Kidney glomerular epithelial cell (primary cell): ENCODE results near the gene LOXL3.

Experiments
- DNase-seq: peaks from one replicate; lab custom pipeline; 2025; lab: John Stamatoyannopoulos, UW

Gene LOXL3

DNA sequence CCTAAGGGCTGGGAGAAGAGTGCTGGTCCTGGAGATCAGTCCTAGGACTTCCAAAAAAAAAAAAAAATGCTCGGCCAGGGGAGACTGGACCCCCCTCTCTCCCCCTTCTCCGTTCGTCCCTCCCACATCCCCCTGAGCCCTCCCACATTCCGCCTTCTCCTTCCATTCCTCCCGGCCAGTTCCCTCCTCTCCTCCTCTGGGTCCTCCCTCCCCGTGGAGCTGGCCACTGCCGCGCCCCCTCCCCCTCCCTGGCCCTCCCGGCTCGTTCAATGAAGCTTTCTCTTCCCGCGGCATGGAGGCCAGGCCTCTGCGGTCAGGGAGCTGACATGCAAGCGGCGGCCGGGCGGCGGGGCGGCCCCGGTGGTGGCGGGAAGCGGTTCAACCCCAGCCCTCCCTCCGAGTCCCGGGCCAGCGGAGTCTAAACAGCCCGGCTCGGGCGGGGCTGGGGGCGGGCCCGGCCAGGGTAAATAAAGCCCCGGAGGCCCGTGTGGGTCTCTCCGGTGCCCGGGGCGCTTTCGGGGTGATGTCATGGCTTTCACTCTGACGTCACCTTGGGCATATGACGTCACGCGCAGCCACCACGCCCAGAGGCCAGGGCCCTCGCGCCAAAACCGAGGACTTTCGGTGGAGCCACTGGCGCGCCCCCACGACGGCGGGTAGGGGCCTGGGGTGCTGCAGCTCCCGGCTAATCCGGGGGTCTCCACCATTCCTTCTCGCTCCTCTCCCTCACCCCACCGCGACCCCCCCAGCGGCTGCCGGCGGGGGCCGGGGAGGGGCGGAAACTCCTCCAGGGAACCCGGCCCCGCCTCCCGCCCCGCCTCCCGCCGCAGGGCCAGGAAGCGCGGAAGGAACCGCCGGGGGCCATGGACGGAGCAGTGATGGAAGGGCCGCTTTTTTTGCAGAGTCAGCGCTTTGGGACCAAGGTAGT lies at the start of gene LOXL3, which contains the start of gene DOK1:
Gene LOXL3, minus strand, starts transcription at position 51 of the 928 bp plus-strand sequence. CDS start 1,308 bp downstream, outside the sequence.
Gene DOK1, plus strand, starts transcription at position 829 of the 928 bp plus-strand sequence. Its CDS starts 35 bp downstream, at position 864.
- peak; percentile 74 for DNase-seq

- peak; percentile 47 for DNase-seq
Measured at GRCh38 chr2:74602586-74603281, 49.0 kb upstream of the LOXL3 start.

DNA sequence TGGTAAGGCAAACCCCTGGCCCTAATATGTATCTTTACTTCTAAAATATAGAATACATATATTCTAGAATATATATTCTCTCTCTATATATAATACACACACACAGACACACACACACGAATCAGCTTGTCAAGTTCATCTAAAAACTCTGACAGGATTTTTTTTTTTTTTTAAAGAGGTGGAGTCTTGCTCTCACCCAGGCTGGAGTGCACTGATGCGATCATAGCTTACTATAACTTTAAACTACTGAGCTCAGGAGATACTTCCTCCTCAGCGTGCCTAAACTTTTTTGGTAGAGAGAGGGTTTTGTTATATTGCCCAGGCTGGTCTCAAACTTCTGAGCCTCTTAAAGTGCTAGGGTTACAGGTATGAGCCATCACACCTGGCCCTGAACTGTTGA lies 45.9 kb upstream of the LOXL3 start:
- DNase-seq: no peak

- DNase-seq: no peak
Measured at GRCh38 chr2:74597410-74597809, 43.7 kb upstream of the LOXL3 start.

- no peak for DNase-seq
Measured at GRCh38 chr2:74596584-74596983, 42.8 kb upstream of the LOXL3 start.

DNA sequence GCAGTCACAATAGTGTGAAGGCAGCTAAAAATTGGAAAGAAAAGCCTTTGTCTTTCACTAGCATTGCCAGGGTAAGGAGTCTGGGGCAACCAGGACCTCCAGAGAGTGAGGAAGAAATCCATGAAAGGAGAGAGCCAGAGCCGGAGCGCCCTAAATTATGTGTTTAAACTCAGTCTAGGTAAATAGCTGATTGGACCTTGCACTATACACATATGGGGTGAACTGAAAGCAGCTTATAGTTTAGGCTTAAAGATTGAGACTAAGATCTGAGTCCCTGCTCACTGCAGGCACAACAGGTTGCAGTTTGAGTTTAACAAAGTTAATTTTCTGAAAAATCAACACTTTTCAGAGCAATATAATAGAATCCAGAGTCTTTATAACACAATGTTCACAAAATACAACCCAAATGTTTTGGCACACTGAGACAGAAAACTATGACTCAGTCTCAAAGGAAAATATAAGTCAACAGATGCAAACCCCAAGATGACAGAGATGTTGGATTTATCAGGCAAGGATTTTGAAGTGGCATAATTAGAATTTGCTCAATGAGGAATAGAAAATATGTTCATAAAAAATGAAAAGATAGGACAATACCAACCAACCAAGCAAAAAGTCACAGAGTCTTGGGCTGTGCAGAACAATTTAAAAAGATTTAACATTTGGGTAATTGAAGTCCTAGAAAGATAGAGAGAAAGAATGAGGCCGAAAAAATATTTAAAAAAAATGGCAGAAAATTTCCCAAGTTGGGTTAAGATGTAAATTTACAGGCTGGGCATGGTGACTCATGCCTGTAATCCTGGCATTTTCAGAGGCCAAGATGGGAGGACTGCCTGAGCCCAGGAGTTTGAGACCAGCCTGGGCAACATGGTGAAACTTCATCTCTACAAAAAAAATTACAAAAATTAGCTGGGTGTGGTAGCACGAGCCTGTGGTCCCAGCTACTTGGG lies 40.4 kb upstream of the LOXL3 start:
- DNase-seq: no peak

DNA sequence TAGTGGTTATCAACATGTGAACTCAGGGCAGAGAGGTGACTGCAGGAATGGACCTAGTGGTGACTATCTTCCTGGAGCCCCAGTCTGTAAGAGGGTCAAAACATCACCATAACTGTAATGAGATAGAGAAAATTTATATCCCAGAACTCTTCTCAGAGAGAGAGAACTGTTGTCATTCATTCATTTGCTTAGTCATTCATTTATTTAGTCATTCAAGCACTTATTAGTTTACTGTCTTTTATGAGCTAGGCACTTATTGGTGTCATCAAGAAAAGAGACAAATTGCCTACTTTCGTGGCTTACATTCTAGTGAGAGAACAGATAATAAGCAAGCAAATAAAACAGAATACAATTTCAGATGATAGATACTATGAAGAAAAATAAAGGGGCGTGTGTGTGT lies 34.9 kb upstream of the LOXL3 start:
- no peak for DNase-seq

- DNase-seq: peak; percentile 63
Measured at GRCh38 chr2:74587664-74588277, 34.0 kb upstream of the LOXL3 start.

DNA sequence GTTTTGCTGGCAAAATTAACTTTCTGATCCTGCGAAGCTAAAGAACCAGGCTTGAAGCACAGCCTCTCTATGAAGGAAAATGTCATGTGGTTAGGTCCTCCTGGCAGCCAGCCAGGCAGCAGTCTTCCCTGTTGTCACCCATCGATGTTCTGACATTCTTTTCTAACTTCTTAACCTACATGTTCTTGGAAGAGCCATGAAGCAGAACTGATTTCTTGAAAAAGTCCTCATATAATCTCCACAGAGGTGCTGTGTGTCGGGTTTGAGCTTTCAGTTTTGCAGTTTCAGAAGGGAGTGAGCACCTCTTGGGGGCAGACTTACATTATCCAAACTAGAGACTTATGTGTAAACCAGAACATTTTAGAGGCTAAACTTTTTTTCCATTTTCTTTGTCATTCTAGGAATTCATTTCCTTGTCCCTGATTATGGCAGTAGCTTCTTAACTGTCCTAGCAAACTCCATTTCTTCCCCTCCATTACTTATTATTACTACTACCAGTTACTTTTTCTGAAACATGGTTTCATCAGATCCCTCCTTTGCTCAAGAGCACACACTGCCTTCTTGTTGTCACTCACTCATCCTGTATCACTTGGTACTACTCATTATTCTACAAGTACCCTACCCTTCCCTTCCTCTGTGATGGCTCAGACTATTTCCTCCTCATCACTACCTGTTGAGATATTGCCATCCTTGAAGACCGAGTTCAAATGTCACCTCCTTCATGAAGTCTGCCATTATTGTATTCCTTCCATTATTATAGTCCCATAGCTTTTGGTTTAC lies 31.9 kb upstream of the LOXL3 start:
- DNase-seq: no peak

GRCh38 chr2:74584088-74584645 lies 30.4 kb upstream of the LOXL3 start:
- peak; percentile 8 for DNase-seq

- peak; percentile 30 for DNase-seq
Measured at GRCh38 chr2:74583504-74583903, 29.8 kb upstream of the LOXL3 start.

GRCh38 chr2:74582184-74582583 lies 28.4 kb upstream of the LOXL3 start:
- no peak for DNase-seq

GRCh38 chr2:74581463-74581862 lies 27.7 kb upstream of the LOXL3 start:
- DNase-seq: no peak

DNA sequence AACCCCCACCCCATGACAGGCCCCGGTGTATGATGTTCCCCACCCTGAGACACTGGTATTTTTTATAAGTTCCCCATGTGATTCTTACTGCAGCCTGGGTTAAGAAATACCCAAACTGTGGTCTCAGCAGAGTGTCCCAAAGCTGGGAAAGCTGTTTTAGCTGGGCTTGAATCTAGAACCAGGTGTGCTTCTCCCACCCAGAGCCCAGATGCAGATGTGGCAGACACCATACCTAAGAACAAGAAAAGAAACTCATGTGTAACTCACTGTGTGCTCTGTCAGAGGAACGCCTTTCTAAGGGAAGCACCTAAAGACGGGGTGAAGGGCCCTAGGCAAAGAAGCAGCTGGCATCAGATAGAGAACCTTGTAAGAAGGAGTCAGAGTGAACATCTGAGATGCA lies 24.7 kb upstream of the LOXL3 start:
- no peak for DNase-seq

DNA sequence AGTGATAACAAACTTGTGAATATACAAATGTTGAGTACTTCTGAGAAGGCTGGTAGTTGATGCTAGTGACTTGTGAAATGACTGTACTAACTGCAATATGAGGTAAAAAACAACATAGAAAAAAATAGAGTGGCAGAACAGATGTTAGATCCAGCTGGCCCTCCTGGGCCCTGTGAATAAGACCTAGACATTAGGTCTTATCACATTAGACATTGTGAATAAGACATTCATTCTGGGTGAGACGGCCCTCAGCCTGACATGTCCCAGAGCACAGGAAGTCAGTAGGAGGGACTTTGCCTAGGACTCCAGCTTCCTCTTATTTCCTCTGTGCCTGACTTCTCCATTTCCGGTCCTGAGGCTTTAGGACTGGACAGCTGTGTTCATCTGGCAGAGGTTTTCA lies 23.7 kb upstream of the LOXL3 start:
- no peak for DNase-seq

DNA sequence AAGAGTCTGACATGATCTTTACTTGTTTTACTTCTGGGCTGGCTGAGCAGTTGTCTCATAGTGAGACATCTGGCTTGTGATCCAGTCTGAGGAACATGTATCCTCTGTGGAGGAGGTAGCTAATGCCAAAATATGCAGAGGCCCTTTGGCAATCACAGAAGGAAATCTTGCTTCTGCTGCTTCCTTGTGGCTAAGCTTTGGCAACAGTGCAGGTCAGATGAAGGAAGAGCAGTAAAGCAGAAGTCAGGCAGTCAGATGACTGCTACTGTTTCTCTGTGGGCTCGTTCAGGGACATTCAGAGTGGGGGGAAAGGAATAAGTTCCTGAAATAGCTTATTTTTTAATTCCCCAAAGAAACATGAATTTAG lies 23.1 kb upstream of the LOXL3 start:
- DNase-seq: no peak

GRCh38 chr2:74576211-74576862 lies 22.6 kb upstream of the LOXL3 start:
- no peak for DNase-seq

DNA sequence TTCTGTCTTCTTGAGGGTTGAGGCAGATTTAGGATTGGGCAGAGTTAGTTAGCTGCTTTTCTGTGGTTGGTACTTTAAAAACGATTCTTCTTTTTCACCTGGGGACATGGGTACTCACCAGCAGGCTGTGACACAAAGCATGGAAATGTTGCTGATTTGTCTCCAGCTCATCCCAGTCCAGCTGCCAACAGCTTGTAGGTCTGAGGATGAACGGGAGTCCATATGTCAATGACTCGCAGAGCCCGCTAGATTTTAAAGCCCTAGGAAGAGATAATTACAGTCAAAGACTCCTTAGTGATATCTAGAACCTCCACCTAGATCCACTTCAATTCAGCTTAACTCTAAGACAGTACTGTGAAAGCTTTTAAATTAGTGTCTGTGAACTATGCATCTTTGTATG lies 21.6 kb upstream of the LOXL3 start:
- DNase-seq: no peak

DNA sequence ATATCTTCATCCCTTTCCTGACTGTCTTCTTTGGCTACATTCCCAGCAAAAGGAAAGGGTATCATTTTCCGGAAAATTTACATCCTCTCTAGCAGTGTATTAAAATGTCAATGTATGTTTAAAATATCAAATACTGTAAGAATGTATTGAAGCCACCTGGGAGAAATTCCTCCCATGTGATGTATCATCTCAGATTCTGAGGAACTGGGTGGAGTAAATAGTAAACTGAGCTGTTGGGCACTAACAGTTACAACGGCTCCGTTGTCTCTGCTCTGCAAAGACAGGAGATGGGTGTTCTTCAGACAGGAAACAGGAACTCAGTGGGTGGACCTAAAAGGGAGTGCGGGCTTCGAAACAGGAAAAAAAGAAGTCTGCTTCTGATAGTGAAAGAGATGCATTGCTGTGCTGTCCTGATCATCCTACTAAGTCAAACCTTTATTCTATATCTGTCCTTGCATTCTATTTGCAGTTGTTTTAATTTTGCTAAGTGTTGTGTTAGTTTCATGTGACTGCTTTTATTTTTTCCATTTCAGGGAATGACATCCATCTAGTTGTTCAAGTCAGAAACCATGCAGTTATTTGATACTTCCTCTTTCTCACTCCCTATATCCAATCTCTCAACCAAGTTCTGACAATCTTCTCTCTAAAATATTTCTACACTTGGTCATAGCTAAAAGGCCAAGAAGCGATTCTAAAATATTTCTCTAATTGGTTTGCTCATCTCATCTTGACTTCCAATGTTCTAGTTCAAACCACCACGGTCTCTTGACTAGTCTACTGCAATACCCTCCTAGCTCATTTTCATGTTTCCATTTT lies 20.2 kb upstream of the LOXL3 start:
- DNase-seq: no peak
